Chondrocyte (in vitro differentiated cells): Measurements from ENCODE around the gene ZFAND4. TPM values are rescaled to one million over a fixed set of nuclear protein-coding genes. Genes with fewer than 3 reads are reported as not detected.

Experiments used
- DNase-seq: peaks from one replicate; pipeline ENCODE4 v3.0.0; 2021; ENCODE audit warnings: mixed read lengths, low spot score
- H3K27ac Mint-ChIP-seq: one replicate; pipeline ENCODE4 v1.8.0; 2021; ENCODE audit warnings: mild to moderate bottlenecking, moderate library complexity, mixed read lengths; ENCODE audit not compliant: unreplicated experiment
- H3K27me3 Mint-ChIP-seq: 2 replicates; pipeline ENCODE4 v1.8.0; 2021; ENCODE audit warnings: low read depth, mixed read lengths
- H3K36me3 Mint-ChIP-seq: 2 replicates; pipeline ENCODE4 v1.8.0; 2021; ENCODE audit warnings: low read depth, mixed read lengths
- H3K4me1 Mint-ChIP-seq: 2 replicates; pipeline ENCODE4 v1.8.0; 2021; ENCODE audit warnings: low read depth, mild to moderate bottlenecking, mixed read lengths
- H3K4me3 Mint-ChIP-seq: one replicate; pipeline ENCODE4 v1.8.0; 2021; ENCODE audit warnings: mild to moderate bottlenecking, moderate library complexity, mixed read lengths; ENCODE audit not compliant: unreplicated experiment
- H3K9me3 Mint-ChIP-seq: 2 replicates; pipeline ENCODE4 v1.8.0; 2021; ENCODE audit warnings: low read depth, mixed read lengths
- total RNA-seq: library from RNA; stranded (reverse); gene quantifications from 3 replicates; pipeline ENCODE4 v1.2.1, GENCODE V29; 2021
- TF ChIP-seq, protein P1 (sequence below): fragments of 200-600 bp; sonication (generic); IDR thresholded peaks from 2 replicates; pipeline ENCODE4 v1.5.0; 2021; ENCODE audit warnings: antibody characterized with exemption, mild to moderate bottlenecking, moderate library complexity

ZFAND4 gene
- total RNA-seq, 1 donor from 2014 or later, result 8.7 TPM

DNA sequence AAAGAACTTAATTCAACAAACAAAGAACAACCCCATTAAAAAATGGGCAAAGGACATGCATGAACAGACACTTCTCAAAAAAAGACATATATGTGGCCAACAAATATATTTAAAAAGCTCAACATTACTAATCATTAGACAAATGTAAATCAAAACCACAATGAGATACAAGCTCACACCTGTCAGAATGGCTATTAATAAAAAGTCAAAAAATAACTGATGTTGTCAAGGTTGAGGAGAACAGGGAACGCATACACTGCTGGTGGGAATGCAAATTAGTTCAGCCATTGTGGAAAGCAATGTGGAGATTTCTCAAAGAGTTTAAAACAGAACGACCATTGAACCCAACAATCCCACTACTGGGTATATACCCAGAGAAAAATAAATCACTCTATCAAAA lies 19.1 kb downstream of the ZFAND4 start:
- H3K27ac Mint-ChIP-seq, result no peak overlapping the region
- DNase-seq, result no peak
- TF ChIP-seq, protein P1, sequence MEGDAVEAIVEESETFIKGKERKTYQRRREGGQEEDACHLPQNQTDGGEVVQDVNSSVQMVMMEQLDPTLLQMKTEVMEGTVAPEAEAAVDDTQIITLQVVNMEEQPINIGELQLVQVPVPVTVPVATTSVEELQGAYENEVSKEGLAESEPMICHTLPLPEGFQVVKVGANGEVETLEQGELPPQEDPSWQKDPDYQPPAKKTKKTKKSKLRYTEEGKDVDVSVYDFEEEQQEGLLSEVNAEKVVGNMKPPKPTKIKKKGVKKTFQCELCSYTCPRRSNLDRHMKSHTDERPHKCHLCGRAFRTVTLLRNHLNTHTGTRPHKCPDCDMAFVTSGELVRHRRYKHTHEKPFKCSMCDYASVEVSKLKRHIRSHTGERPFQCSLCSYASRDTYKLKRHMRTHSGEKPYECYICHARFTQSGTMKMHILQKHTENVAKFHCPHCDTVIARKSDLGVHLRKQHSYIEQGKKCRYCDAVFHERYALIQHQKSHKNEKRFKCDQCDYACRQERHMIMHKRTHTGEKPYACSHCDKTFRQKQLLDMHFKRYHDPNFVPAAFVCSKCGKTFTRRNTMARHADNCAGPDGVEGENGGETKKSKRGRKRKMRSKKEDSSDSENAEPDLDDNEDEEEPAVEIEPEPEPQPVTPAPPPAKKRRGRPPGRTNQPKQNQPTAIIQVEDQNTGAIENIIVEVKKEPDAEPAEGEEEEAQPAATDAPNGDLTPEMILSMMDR, result no peak
- H3K9me3 Mint-ChIP-seq, result no peaks in the 10 kb centered on the region
- no peak overlapping the region for H3K4me3 Mint-ChIP-seq
- H3K36me3 Mint-ChIP-seq, result peaks cover 4% of the 10 kb centered on the region
- no peaks in the 10 kb centered on the region for H3K27me3 Mint-ChIP-seq
- peaks cover 7% of the 10 kb centered on the region for H3K4me1 Mint-ChIP-seq

DNA sequence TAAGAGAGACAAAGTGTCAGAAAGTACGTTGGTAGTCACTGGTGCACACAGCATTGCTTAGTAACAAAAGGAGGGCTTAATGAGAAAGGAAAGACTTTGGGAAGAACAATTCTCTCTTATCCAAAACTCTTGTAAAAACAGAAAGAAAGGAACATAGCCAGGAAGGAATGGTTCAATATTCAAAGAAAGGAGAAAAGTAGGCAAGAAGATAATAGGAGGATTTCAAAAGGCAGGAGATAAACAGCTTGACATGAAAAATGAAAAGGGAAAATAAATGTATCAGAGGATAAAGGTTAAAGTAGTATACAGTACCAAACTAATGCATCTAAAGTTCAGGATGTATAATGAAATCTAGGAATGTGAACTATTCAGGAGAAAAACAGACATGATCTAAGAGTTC lies 20.1 kb downstream of the ZFAND4 start:
- no peaks in the 10 kb centered on the region for H3K27me3 Mint-ChIP-seq
- TF ChIP-seq, protein P1, result no peak
- DNase-seq, result no peak
- H3K4me3 Mint-ChIP-seq, result no peak overlapping the region
- H3K9me3 Mint-ChIP-seq, result no peaks in the 10 kb centered on the region
- no peak overlapping the region for H3K27ac Mint-ChIP-seq
- peaks cover 7% of the 10 kb centered on the region for H3K4me1 Mint-ChIP-seq
- peaks cover 7% of the 10 kb centered on the region for H3K36me3 Mint-ChIP-seq

DNA sequence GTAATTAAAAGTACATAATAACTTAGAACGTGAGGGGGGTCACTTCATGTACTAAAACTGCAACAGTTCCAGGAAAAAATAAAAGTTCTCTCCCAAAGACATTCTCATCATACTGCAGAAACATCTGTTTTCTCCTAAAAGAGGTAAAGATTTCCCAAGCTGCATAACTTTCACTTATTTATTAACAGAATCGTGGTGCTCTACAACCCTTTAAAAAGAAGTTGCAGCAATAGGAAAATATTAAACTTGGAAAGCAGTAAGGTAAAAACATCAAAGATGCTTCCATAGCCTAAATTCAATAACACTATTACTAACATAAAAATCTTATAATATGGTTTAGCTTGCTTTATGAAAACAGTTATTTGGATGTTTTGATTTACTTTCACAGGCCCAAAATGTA lies 23.3 kb downstream of the ZFAND4 start:
- H3K4me1 Mint-ChIP-seq, result peaks cover 7% of the 10 kb centered on the region
- no peaks in the 10 kb centered on the region for H3K27me3 Mint-ChIP-seq
- no peak for DNase-seq
- H3K9me3 Mint-ChIP-seq, result no peaks in the 10 kb centered on the region
- TF ChIP-seq, protein P1, result no peak
- no peak overlapping the region for H3K4me3 Mint-ChIP-seq
- H3K36me3 Mint-ChIP-seq, result peaks cover 7% of the 10 kb centered on the region
- H3K27ac Mint-ChIP-seq, result no peak overlapping the region

DNA sequence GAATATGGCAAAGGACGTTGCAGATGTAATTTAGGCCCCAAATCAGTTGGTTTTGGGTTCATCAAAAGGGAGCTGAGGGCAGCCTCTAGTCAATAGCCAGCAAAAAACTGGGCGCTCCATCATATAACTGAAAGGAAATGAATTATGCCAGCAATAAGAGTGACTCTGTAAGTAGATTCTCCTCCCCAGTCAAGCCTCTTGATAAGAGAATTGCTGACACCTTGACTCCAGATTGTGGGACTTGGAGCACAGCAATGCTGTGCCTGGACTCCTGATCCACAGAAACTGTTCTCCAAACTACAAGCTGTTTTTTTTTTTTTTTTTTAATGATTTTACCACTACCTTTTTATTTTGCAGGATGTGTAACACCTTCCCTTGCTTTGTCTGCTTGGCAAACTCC lies 25.5 kb downstream of the ZFAND4 start:
- DNase-seq, result no peak
- H3K27ac Mint-ChIP-seq, result no peak overlapping the region
- no peak overlapping the region for H3K4me3 Mint-ChIP-seq
- H3K4me1 Mint-ChIP-seq, result no peaks in the 10 kb centered on the region
- H3K36me3 Mint-ChIP-seq, result peaks cover 7% of the 10 kb centered on the region
- no peaks in the 10 kb centered on the region for H3K27me3 Mint-ChIP-seq
- no peaks in the 10 kb centered on the region for H3K9me3 Mint-ChIP-seq
- TF ChIP-seq, protein P1, result no peak

DNA sequence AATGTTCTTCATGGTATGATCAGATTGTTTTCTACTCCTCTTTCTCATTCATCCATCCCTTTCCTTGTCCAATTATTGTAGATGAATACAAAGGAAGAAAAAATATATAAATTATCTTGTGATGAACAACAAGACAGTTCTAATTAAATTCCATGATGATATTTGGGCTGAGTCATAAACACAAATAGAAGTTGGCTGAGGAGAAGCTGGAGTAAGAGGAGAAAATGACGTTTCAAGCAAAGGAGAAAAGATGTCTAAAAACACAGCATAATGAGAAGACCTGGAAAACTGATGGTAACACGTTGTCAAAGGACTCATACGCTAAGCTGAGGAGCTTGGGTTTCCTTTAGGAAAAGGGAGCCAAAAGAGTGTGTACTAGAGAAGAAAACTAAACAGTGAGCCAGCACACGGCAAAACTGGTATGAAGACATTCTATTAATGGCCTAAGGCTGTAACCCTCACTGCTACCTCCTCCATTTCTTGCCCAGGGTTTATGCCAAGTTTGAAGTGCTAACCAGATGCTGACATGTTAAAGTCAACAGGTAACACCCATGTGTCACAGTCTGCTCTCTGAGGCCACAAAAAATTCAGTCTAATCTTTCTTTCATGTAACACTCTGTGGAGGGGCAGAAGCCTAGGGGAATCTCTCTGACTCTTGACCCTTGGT lies 26.1 kb downstream of the ZFAND4 start:
- DNase-seq, result no peak
- Mint-ChIP-seq H3K4me1 (no peaks in the 10 kb centered on the region), H3K4me3 (no peak overlapping the region), H3K27ac (no peak overlapping the region), H3K9me3 (no peaks in the 10 kb centered on the region), H3K36me3 (peaks cover 7% of the 10 kb centered on the region), H3K27me3 (no peaks in the 10 kb centered on the region)
- TF ChIP-seq, protein P1, result no peak
